GM04504 (cell line): Measurements from ENCODE around the gene TNFAIP8.
"Not testable (repeated sequence)": the region's sequence is repeated elsewhere in the genome, so short reads cannot be mapped to it uniquely, and the experiment has no call there.

Experiments
- DNase-seq: peaks from one replicate; pipeline ENCODE4 v3.0.0-alpha.2; 2012; ENCODE audit warnings: low read depth

TNFAIP8 gene

DNA sequence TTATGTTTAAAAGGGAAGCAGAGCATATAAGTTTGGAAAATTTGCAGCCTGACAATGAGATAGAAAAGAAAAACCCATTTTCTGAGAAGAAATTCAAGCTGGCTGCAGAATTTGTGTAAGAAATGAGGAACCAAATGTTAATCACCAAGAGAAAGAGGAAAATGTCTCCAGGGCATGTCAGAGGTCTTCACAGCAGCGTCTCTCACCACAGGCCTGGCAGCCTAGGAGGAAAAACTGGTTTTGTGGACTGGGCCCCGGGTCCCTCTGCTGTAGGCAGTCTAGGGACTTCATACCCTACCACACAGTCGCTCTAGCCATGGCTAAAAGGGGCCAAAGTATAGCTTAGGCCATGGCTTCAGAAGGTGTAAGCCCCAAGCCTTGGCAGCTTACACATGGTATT is 64.3 kb downstream of the TNFAIP8 start:
- DNase-seq, result no peak

DNA sequence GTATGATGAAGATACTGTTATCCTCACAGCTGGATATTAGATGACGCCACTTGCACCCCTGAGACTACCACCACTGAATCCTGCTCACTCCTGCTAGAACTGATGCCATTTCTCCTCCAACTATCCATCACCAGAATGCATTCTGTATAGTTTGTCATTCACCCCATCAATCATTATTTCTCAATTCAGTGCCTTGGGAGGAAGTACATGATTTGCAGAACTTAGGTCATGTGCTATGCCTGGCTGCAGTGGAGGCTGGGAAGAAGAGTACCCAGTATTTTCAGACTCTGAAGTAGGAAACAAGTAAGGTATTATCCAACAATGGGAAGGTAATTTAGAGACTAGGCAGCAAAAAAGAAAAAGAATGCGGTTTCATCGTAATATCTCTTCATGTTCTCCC is 70.2 kb downstream of the TNFAIP8 start:
- DNase-seq, result no peak

DNA sequence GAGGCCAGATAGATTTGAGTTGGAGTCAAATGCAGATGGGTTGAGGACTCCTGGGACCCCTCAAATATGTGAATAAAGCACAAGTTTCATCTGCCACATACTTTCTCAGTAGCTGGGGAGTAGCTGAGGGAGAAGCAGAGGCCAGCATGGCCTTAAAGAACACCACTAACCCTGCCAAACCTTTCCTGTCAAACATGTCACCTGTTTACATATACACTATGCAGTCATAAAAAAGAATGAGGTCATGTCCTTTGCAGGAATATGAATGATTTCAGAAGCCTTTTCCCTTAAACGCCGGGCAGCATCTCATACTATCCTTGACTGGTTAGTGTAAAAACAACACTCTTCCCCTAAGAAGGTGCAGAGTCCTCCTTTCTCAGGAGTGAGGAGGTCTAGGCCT is 71.2 kb downstream of the TNFAIP8 start:
- DNase-seq, result no peak

DNA sequence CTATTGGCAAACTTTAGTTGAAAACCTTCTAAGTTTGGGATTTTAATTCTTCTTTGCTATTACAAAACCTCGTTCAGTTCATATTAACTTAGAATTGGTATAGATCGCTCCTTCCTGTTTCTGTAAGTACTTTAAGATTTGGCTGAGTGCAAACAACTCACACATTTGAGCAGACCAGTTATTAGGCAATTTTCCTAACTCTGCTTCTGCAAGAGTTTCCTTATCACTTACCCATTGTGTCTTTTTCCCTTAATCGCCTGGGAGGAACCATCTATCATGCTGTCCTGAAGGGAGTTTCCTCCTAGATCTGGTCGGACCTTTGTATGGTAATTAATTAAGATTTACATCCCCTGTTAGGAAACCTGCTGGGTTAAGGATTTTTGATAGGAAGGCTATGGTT is 71.8 kb downstream of the TNFAIP8 start:
- DNase-seq, result not testable (repeated sequence)

DNA sequence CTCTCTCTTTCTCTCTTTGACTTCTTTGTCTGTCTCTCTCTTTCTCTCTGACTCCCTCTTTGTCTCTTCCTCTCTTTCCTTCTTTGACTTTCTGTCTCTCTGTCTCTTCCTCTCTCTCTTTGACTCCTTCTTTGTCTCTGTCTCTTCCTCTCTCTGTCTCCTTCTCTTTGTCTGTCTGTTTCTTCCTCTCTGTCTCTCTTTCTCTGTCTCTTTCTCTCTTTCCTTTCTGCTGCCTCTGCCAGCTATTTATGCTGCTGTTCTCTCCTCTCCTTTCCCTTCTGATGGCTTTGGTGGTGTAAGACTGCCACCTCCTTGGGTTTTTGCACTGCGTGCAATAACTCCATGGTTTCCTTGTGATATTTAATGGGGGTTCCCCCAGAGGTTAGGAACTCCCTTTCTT is 72.3 kb downstream of the TNFAIP8 start:
- DNase-seq, result not testable (repeated sequence)

DNA sequence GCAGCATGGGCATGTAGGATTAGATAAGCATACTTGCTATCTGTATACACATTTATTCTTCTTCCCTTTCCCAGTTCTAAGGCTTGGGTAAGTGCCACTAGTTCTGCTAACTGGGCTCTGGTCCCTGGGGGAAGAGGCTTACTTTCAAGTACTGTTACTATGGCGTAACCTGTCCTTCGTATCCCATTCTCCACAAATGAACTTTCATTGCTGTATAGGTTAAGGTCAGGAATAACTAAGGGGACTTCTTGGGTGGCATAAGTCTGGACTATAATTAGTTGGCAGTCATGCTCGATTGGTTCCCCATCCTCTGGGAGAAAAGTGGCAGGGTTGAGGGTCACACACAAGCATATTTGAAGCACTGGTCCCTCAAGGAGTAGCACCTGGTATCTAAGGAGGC is 72.8 kb downstream of the TNFAIP8 start:
- not testable (repeated sequence) for DNase-seq

DNA sequence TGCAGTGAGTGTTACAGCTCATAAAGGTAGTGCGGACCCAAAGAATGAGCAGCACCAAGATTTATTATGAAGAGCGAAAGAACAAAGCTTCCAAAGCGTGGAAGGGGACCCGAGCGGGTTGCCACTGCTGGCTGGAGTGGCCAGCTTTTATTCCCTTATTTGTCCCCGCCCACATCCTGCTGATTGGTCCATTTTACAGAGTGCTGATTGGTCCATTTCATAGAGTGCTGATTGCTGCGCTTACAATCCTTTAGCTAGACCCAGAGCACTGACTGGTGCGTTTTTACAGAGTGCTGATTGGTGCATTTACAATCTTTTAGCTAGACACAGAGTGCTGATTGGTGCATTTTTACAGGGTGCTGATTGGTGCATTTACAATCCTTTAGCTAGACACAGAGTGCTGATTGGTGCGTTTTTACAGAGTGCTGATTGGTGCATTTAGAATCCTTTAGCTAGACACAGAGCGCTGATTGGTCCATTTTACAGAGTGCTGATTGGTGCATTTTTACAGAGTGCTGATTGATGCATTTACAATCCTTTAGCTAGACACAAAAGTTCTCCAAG is 76.9 kb downstream of the TNFAIP8 start:
- DNase-seq, result not testable (repeated sequence)

DNA sequence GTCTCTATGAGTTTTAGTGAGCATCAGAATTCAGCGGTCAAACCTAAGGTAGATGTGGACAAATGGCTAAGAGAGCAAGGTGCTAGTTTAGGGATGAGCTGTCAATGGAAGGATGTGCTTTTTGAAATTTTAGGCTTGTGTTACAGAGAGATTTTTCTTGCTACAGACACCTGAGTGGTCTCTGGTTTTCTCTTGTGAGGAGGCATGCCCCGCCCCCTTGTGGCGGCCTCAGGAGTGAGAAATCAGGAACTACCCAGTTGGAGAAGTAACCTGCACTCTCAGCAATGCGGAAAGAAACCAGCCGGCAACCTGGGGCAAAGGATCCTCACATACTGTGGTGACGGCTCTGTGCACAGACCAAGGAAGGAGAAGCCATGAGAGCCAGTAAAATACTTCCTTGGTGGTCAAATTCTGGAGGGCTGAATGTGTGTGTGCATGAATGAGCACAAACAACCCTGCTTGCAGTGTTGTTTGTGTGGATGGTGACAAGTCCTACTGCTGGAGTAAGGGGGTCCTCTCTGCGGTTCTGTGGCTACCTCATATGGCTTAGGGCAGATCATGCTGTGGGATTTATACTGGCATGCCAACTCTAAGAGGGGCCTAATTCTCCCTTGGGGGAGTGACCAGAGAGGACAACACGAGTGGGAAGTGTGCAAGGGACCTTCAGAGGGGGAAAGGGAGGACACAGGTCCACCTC is 79.8 kb downstream of the TNFAIP8 start:
- DNase-seq, result no peak

DNA sequence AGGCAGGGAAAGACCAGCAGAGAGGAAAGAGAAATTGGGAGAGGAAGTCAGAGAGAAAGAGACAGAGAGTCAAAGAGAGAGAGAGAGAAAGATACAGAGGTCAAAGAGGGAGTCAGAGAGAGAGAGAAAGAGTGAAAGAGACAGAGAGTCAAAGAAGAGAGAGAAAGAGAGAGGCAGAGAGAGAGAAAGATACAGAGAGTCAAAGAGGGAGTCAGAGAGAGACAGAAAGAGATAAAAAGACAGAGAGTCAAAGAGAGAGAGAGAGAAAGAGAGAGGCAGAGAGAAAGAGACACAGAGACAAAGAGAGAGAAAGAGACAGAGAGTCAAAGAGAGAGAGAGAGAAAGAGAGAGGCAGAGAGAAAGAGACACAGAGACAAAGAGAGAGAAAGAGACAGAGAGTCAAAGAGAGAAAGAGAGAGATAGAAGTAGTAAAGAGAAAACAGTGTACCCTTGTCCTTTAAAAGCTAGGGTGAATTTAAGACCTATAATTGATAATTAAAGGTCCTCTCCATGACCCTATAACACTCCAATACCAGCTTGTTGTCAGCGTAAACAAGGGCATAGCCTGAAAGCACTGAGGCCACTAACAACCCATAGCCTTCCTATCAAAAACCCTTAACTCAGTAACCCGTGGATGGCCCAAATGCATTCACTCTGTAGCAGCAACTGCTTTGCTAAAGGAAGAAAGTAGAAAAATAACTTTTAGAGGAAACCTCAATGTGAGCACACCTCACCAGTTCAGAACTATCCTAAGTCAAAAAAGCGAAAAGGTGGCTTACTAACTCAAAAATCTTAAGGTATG is 82.2 kb downstream of the TNFAIP8 start:
- not testable (repeated sequence) for DNase-seq

DNA sequence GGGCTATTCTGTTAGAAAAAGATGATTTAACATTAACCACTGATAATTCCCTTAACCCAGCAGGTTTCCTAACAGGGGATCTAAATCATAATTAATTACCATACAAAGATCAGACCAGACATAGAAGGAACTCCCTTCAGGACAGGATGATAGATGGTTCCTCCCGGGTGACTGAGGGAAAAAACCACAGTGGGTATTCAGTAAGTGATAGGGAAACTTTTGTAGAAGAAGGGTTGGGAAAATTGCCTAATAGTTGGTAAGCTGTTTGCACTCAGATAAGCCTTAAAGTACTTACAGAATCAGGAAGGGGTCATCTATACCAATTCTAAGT is 82.7 kb downstream of the TNFAIP8 start:
- not testable (repeated sequence) for DNase-seq

DNA sequence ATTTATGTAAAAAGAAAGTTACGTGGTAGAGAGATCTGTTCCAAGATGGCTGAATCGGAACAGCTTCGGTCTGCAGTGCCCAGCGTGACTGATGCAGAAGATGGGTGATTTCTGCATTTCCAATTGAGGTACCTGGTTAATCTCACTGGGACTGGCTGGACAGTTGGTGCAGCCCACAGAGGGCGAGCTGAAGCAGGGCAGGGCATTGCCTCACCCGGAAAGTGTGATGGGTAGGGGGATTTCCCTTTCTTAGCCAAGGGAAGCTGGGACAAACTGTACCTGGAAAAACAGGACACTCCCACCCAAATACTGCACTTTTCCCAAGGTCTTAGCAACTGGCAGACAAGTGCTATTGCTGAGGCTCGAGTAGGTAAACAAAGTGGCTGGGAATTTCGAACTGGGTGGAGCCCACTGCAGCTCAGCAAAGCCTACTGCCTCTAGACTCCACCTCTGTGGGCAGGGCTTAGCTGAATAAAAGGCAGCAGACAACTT is 83.4 kb downstream of the TNFAIP8 start:
- DNase-seq, result no peak

DNA sequence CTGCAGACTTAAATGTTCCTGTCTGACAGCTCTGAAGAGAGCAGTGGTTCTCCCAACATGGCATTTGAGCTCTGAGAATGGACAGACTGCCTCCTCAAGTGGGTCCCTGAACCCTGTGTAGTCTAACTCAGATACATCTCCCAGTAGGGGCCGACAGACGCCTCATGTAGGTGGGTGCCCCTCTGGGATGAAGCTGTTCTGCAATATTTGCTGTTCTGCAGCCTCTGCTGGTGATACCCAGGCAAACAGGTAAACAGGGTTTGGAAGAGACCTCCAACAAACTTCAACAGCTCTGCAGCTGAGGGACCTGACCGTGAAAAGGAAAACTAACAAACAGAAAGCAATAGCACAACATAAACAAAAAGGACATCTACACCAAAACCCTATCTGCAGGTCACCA is 83.8 kb downstream of the TNFAIP8 start:
- DNase-seq, result not testable (repeated sequence)

DNA sequence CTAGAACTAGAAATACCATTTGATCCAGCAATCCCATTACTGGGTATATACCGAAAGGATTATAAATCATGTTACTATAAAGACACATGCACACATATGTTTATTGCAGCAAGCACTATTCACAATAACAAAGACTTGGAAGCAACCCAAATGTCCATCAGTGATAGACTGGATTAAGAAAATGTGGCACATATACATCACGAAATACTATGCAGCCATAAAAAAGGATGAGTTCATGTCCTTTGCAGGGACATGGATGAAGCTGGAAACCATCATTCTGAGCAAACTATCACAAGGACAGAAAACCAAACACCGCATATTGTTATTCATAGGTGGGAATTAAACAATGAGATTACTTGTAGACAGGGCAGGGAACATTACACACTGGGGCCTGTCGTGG is 88.8 kb downstream of the TNFAIP8 start:
- not testable (repeated sequence) for DNase-seq

DNA sequence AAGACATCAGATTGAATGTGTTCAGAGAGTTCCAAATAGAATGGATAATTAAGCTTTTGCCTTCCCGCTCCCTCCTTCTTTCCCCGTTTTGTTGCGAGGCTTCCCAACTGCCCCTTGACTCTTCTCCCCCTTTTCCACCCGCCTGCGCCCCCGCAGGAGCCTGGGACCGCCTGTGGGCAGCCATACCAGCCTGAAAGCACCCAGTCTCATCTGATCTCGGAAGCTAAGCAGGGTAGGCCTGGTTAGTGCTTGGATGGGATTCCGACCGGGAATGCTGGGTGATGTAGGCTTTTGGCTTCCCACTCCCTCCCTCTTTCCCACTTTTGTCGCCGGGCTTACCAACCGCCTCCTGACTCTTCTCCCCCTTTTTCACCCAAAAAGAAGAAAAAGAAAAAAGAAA is 89.7 kb downstream of the TNFAIP8 start:
- no peak for DNase-seq
